ENCODE measurements around the gene KPRP.

The KPRP gene

DNA sequence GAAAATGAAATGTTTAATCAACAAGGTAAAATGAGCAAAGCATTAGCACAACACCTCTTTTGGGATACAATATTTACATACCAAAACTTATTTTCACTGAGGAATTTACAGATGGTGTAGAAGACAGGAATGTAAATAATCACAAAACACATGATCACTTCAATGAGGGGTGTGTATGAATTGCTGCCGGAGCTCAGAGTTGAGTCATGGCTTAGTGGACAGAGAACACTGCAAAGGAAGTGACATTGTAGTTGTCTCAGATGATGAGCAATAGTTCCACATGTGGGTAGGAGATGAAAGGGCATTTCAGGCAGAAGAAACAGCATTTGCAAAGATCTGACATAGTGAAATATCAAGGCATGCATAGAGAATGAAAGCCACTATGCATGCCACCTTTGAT, 5.6 kb upstream of the KPRP start:
- Histone ChIP-seq H2AFZ (ENCODE audit: low read depth, low read length) (no peak overlapping the region), H2AK5ac (ENCODE audit: low read length, severe bottlenecking) (no peak overlapping the region), H3K4me3 (ENCODE audit: insufficient read depth in 1 of 2, low read depth in 1 of 2, low read length in 2 of 2) (no peak overlapping the region), H3K9ac (ENCODE audit: low read length) (no peak overlapping the region), H4K91ac (ENCODE audit: low read length) (no peak overlapping the region), H2BK5ac (ENCODE audit: low read depth, low read length, poor library complexity, severe bottlenecking) (no peak overlapping the region), H3K4me1 (ENCODE audit: control insufficient read depth, insufficient read depth, low read depth, low read length) (no peaks in the 10 kb centered on the region), H2BK15ac (ENCODE audit: low read depth, poor library complexity, severe bottlenecking) (no peak overlapping the region), H4K8ac (ENCODE audit: low read length) (no peak overlapping the region), H3K79me1 (replicated peaks; ENCODE audit: low read length, poor library complexity, severe bottlenecking) (no peaks in the 10 kb centered on the region), H2BK120ac (ENCODE audit: low read depth, low read length) (no peak overlapping the region), H3K18ac (ENCODE audit: low read depth in 1 of 2, low read length in 2 of 2) (no peak overlapping the region), H3K14ac (ENCODE audit: low read length in 2 of 2) (no peak overlapping the region), H3K27ac (ENCODE audit: low read length, poor library complexity, severe bottlenecking) (no peak overlapping the region), H3K36me3 (ENCODE audit: control insufficient read depth in 1 of 2, insufficient read depth in 2 of 2, low read depth in 1 of 2, low read length in 2 of 2) (no peaks in the 10 kb centered on the region), H3K4me2 (ENCODE audit: low read length, poor library complexity, severe bottlenecking) (no peak overlapping the region), H3K27me3 (ENCODE audit: control insufficient read depth in 1 of 2, insufficient read depth in 1 of 2, low read length in 2 of 2) (no peaks in the 10 kb centered on the region), H3K9me3 (ENCODE audit: control insufficient read depth, low read length) (no peaks in the 10 kb centered on the region), H2BK12ac (ENCODE audit: low read length in 2 of 2) (no peak overlapping the region), H3K23ac (ENCODE audit: low read length in 2 of 2) (no peak overlapping the region), H3K4ac (ENCODE audit: low read depth in 1 of 2, low read length in 2 of 2) (no peak overlapping the region)
- WGBS = 58% methylated on average over 1 of the region's 1 CpG
- no peak for DNase-seq

GRCh38 chr1:152753586-152753985, 4.2 kb upstream of the KPRP start:
- Histone ChIP-seq H3K27me3 (ENCODE audit: control insufficient read depth in 1 of 2, insufficient read depth in 1 of 2, low read length in 2 of 2) (no peaks in the 10 kb centered on the region), H4K91ac (ENCODE audit: low read length) (no peak overlapping the region), H2BK120ac (ENCODE audit: low read depth, low read length) (no peak overlapping the region), H4K8ac (ENCODE audit: low read length) (no peak overlapping the region), H3K23ac (ENCODE audit: low read length in 2 of 2) (no peak overlapping the region), H2BK12ac (ENCODE audit: low read length in 2 of 2) (no peak overlapping the region), H2BK5ac (ENCODE audit: low read depth, low read length, poor library complexity, severe bottlenecking) (no peak overlapping the region), H3K4me3 (ENCODE audit: insufficient read depth in 1 of 2, low read depth in 1 of 2, low read length in 2 of 2) (no peak overlapping the region), H3K18ac (ENCODE audit: low read depth in 1 of 2, low read length in 2 of 2) (no peak overlapping the region), H3K14ac (ENCODE audit: low read length in 2 of 2) (no peak overlapping the region), H2BK15ac (ENCODE audit: low read depth, poor library complexity, severe bottlenecking) (no peak overlapping the region), H3K36me3 (ENCODE audit: control insufficient read depth in 1 of 2, insufficient read depth in 2 of 2, low read depth in 1 of 2, low read length in 2 of 2) (no peaks in the 10 kb centered on the region), H3K79me1 (replicated peaks; ENCODE audit: low read length, poor library complexity, severe bottlenecking) (no peaks in the 10 kb centered on the region), H3K4me1 (ENCODE audit: control insufficient read depth, insufficient read depth, low read depth, low read length) (no peaks in the 10 kb centered on the region), H2AK5ac (ENCODE audit: low read length, severe bottlenecking) (no peak overlapping the region), H3K4me2 (ENCODE audit: low read length, poor library complexity, severe bottlenecking) (no peak overlapping the region), H3K9ac (ENCODE audit: low read length) (no peak overlapping the region), H3K9me3 (ENCODE audit: control insufficient read depth, low read length) (no peaks in the 10 kb centered on the region), H2AFZ (ENCODE audit: low read depth, low read length) (no peak overlapping the region), H3K27ac (ENCODE audit: low read length, poor library complexity, severe bottlenecking) (no peak overlapping the region), H3K4ac (ENCODE audit: low read depth in 1 of 2, low read length in 2 of 2) (no peak overlapping the region)
- 0% methylated on average over 1 of the region's 1 CpG for WGBS
- no peak for DNase-seq

DNA sequence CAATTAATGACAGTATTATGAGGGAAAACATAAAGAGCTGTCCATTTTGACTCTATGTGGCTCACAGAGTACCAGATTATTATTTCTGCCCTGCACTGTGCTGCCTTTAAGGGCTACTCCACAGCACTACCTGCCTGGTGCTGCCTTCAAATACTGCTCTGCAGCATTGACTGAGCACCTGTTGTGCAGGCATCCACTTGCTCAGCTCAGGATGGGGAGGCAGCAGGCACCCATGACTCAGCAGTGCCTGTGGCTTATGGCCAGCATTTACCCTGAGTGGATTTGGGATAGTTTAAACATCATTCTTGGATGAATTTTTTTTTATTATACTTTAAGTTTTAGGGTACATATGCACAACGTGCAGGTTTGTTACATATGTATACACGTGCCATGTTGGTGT, 953 bp upstream of the KPRP start:
- Histone ChIP-seq H2AK5ac (ENCODE audit: low read length, severe bottlenecking) (no peak overlapping the region), H3K18ac (ENCODE audit: low read depth in 1 of 2, low read length in 2 of 2) (no peak overlapping the region), H3K4me2 (ENCODE audit: low read length, poor library complexity, severe bottlenecking) (no peak overlapping the region), H3K4me1 (ENCODE audit: control insufficient read depth, insufficient read depth, low read depth, low read length) (no peaks in the 10 kb centered on the region), H3K27me3 (ENCODE audit: control insufficient read depth in 1 of 2, insufficient read depth in 1 of 2, low read length in 2 of 2) (no peaks in the 10 kb centered on the region), H3K4ac (ENCODE audit: low read depth in 1 of 2, low read length in 2 of 2) (no peak overlapping the region), H2BK5ac (ENCODE audit: low read depth, low read length, poor library complexity, severe bottlenecking) (no peak overlapping the region), H2AFZ (ENCODE audit: low read depth, low read length) (no peak overlapping the region), H3K9me3 (ENCODE audit: control insufficient read depth, low read length) (no peaks in the 10 kb centered on the region), H3K23ac (ENCODE audit: low read length in 2 of 2) (no peak overlapping the region), H3K4me3 (ENCODE audit: insufficient read depth in 1 of 2, low read depth in 1 of 2, low read length in 2 of 2) (no peak overlapping the region), H4K91ac (ENCODE audit: low read length) (no peak overlapping the region), H3K9ac (ENCODE audit: low read length) (no peak overlapping the region), H2BK15ac (ENCODE audit: low read depth, poor library complexity, severe bottlenecking) (no peak overlapping the region), H3K14ac (ENCODE audit: low read length in 2 of 2) (no peak overlapping the region), H3K36me3 (ENCODE audit: control insufficient read depth in 1 of 2, insufficient read depth in 2 of 2, low read depth in 1 of 2, low read length in 2 of 2) (no peaks in the 10 kb centered on the region), H3K79me1 (replicated peaks; ENCODE audit: low read length, poor library complexity, severe bottlenecking) (no peaks in the 10 kb centered on the region), H3K27ac (ENCODE audit: low read length, poor library complexity, severe bottlenecking) (no peak overlapping the region), H4K8ac (ENCODE audit: low read length) (no peak overlapping the region), H2BK12ac (ENCODE audit: low read length in 2 of 2) (no peak overlapping the region), H2BK120ac (ENCODE audit: low read depth, low read length) (no peak overlapping the region)
- no peak for DNase-seq
- 33% methylated on average over 1 of the region's 2 CpGs for WGBS

DNA sequence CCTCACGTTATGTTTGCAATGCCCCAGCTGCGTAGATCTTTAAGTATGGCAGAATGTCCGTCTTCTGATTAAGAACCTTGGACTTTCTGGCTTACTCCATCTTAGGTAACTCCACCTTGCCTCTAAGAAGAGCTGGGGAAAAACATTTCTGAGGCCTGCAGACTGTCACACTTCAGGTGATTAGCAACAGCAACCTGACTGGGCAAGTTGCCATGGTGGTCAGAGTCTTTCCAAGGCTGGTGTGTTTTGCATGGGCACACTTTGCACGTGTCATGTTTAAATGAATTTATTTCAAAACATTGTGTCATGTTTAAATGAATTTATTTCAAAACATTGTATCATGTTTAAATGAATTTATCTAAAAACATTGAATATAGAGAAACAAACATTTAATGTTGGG, 811 bp downstream of the KPRP start:
- Histone ChIP-seq H2BK15ac (ENCODE audit: low read depth, poor library complexity, severe bottlenecking) (no peak overlapping the region), H3K9ac (ENCODE audit: low read length) (no peak overlapping the region), H3K4me3 (ENCODE audit: insufficient read depth in 1 of 2, low read depth in 1 of 2, low read length in 2 of 2) (no peak overlapping the region), H3K18ac (ENCODE audit: low read depth in 1 of 2, low read length in 2 of 2) (no peak overlapping the region), H3K36me3 (ENCODE audit: control insufficient read depth in 1 of 2, insufficient read depth in 2 of 2, low read depth in 1 of 2, low read length in 2 of 2) (no peaks in the 10 kb centered on the region), H3K14ac (ENCODE audit: low read length in 2 of 2) (no peak overlapping the region), H3K79me1 (replicated peaks; ENCODE audit: low read length, poor library complexity, severe bottlenecking) (no peaks in the 10 kb centered on the region), H2BK12ac (ENCODE audit: low read length in 2 of 2) (no peak overlapping the region), H3K9me3 (ENCODE audit: control insufficient read depth, low read length) (no peaks in the 10 kb centered on the region), H3K27me3 (ENCODE audit: control insufficient read depth in 1 of 2, insufficient read depth in 1 of 2, low read length in 2 of 2) (no peaks in the 10 kb centered on the region), H3K4ac (ENCODE audit: low read depth in 1 of 2, low read length in 2 of 2) (no peak overlapping the region), H2BK120ac (ENCODE audit: low read depth, low read length) (no peak overlapping the region), H4K91ac (ENCODE audit: low read length) (no peak overlapping the region), H3K23ac (ENCODE audit: low read length in 2 of 2) (no peak overlapping the region), H3K4me2 (ENCODE audit: low read length, poor library complexity, severe bottlenecking) (no peak overlapping the region), H4K8ac (ENCODE audit: low read length) (no peak overlapping the region), H3K27ac (ENCODE audit: low read length, poor library complexity, severe bottlenecking) (no peak overlapping the region), H3K4me1 (ENCODE audit: control insufficient read depth, insufficient read depth, low read depth, low read length) (no peaks in the 10 kb centered on the region), H2AK5ac (ENCODE audit: low read length, severe bottlenecking) (no peak overlapping the region), H2BK5ac (ENCODE audit: low read depth, low read length, poor library complexity, severe bottlenecking) (no peak overlapping the region), H2AFZ (ENCODE audit: low read depth, low read length) (no peak overlapping the region)
- no peak for DNase-seq
- 56% methylated on average over 3 of the region's 4 CpGs for WGBS

All from mesenchymal stem cell (in vitro differentiated cells and primary cell).